Activated CD8-positive, alpha-beta T cell treated with anti-CD3 and anti-CD28 coated beads for 36 hours (primary cell): ENCODE measurements around the gene OPA1. TPM values are rescaled to one million over a fixed set of nuclear protein-coding genes. Genes with fewer than 3 reads are reported as not detected.

Experiments used
- ATAC-seq: fragments of 200-7000 bp; cut with Tn5 transposase; one replicate; pipeline ENCODE4 v1.10.0; 2021; ENCODE audit warnings: mild to moderate bottlenecking, moderate library complexity
- CTCF ChIA-PET: fragments of 350-600 bp; sonication (Branson Sonifier 250); formaldehyde crosslinking; loops from one replicate; lab custom pipeline; 2021; ENCODE audit warnings: antibody characterized with exemption; lab: Charles Lee
- POLR2A ChIA-PET: fragments of 350-600 bp; sonication (Branson Sonifier 250); formaldehyde crosslinking; loops from one replicate; lab custom pipeline; 2021; ENCODE audit warnings: antibody characterized with exemption; lab: Charles Lee
- DNase-seq: peaks from one replicate; pipeline ENCODE4 v3.0.0-alpha.2; 2020
- H3K27ac Mint-ChIP-seq: one replicate; pipeline ENCODE4 v1.8.0; 2021; ENCODE audit warnings: mild to moderate bottlenecking, mixed read lengths
- H3K27me3 Mint-ChIP-seq: one replicate; pipeline ENCODE4 v1.8.0; 2021; ENCODE audit warnings: mixed read lengths
- H3K36me3 Mint-ChIP-seq: one replicate; pipeline ENCODE4 v1.8.0; 2021; ENCODE audit warnings: low read depth, mixed read lengths
- H3K4me1 Mint-ChIP-seq: one replicate; pipeline ENCODE4 v1.8.0; 2021; ENCODE audit warnings: low read depth, mixed read lengths
- H3K4me3 Mint-ChIP-seq: one replicate; pipeline ENCODE4 v1.8.0; 2021; ENCODE audit warnings: mild to moderate bottlenecking, moderate library complexity, mixed read lengths
- H3K9me3 Mint-ChIP-seq: one replicate; pipeline ENCODE4 v1.8.0; 2021; ENCODE audit warnings: mixed read lengths
- CTCF ChIP-seq: fragments of 200-600 bp; IDR thresholded peaks from one replicate; pipeline ENCODE4 v1.8.0; 2022; ENCODE audit warnings: antibody characterized with exemption, mild to moderate bottlenecking
- intact Hi-C: fragments of 100-400 bp; cut with micrococcal nuclease; formaldehyde crosslinking; loops from one replicate; pipeline ENCODE4 v1.10.0; 2022
- total RNA-seq, 2 experiments: library from RNA; stranded (reverse); gene quantifications; one replicate each; pipeline ENCODE4 v1.2.3, GENCODE V29; 2021

OPA1 gene
- total RNA-seq, 2 experiments from 2014 or later, result 84.8 to 104 TPM

GRCh38 chr3:193735850-193736249, 142.8 kb downstream of the OPA1 start:
- ChIA-PET POLR2A (no interaction called here), CTCF (no interaction called here)
- no peak for TF ChIP-seq CTCF
- intact Hi-C loops, result no loop called here
- DNase-seq (no peak), ATAC-seq (no peak)
- Mint-ChIP-seq H3K4me3 (no peak overlapping the region), H3K9me3 (no peaks in the 10 kb centered on the region), H3K4me1 (no peaks in the 10 kb centered on the region), H3K27ac (no peak overlapping the region), H3K36me3 (no peaks in the 10 kb centered on the region), H3K27me3 (no peaks in the 10 kb centered on the region)

GRCh38 chr3:193736616-193737015, 143.6 kb downstream of the OPA1 start:
- H3K27ac Mint-ChIP-seq, result no peak overlapping the region
- ATAC-seq (no peak), DNase-seq (no peak)
- H3K9me3 Mint-ChIP-seq, result no peaks in the 10 kb centered on the region
- H3K27me3 Mint-ChIP-seq, result no peaks in the 10 kb centered on the region
- no peak overlapping the region for H3K4me3 Mint-ChIP-seq
- TF ChIP-seq CTCF, result no peak
- CTCF ChIA-PET, result no interaction called here
- intact Hi-C loops, result no loop called here
- POLR2A ChIA-PET, result interaction anchor here (0.6 kb wide), 1 partner anchor 451 kb away, joined by 3 read pairs; no protein-coding TSS in a partner anchor
- H3K36me3 Mint-ChIP-seq, result no peaks in the 10 kb centered on the region
- no peaks in the 10 kb centered on the region for H3K4me1 Mint-ChIP-seq

GRCh38 chr3:193737191-193737751, 144.3 kb downstream of the OPA1 start:
- no peaks in the 10 kb centered on the region for H3K9me3 Mint-ChIP-seq

DNA sequence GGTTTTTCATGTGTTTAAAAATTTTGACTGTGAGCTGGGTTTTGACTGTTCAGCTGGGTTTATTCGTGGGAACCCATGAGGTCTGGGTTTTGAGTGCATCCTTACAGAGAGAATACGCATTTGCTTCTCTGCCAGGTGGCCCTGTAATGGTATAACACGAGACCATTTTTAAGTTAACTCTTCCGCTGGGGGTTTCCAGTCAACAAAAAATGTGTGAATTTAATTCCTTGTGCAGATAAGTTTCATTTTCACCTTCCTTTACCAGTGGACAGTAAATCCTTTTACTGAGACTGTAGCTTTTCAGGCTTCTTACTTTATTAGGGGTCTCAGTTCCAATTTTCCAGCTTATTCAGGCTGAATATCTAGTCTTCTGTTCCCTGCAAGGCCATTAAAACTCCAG, 149.6 kb downstream of the OPA1 start:
- Mint-ChIP-seq H3K27me3 (peaks cover 3% of the 10 kb centered on the region), H3K4me3 (no peak overlapping the region), H3K9me3 (no peaks in the 10 kb centered on the region), H3K36me3 (no peaks in the 10 kb centered on the region), H3K4me1 (peaks cover 6% of the 10 kb centered on the region), H3K27ac (no peak overlapping the region)
- TF ChIP-seq CTCF, result no peak
- intact Hi-C loops, result no loop called here
- ChIA-PET CTCF (interaction anchor here (0.9 to 1.3 kb wide), 2 partner anchors 37 to 601 kb away, joined by 3 to 4 read pairs; no protein-coding TSS in a partner anchor), POLR2A (no interaction called here)
- no peak for ATAC-seq
- DNase-seq, result no peak

More at GRCh38 chr3:193737191-193737751, 144.3 kb downstream of the OPA1 start:
- intact Hi-C loops, result no loop called here
- no peaks in the 10 kb centered on the region for H3K27me3 Mint-ChIP-seq
- H3K36me3 Mint-ChIP-seq, result no peaks in the 10 kb centered on the region
- no peak overlapping the region for H3K27ac Mint-ChIP-seq
- no peak for TF ChIP-seq CTCF
- ATAC-seq (no peak), DNase-seq (no peak)
- H3K4me1 Mint-ChIP-seq, result no peaks in the 10 kb centered on the region
- ChIA-PET POLR2A (interaction anchor here (0.6 kb wide), 1 partner anchor 450 kb away, joined by 3 read pairs; no protein-coding TSS in a partner anchor), CTCF (no interaction called here)
- no peak overlapping the region for H3K4me3 Mint-ChIP-seq

- Mint-ChIP-seq H3K36me3 (no peaks in the 10 kb centered on the region), H3K9me3 (no peaks in the 10 kb centered on the region), H3K4me3 (no peak overlapping the region), H3K27me3 (peaks cover 3% of the 10 kb centered on the region), H3K27ac (no peak overlapping the region), H3K4me1 (peaks cover 6% of the 10 kb centered on the region)
- TF ChIP-seq CTCF, result no peak
- CTCF ChIA-PET, result interaction anchor here (0.9 to 1.1 kb wide), 2 partner anchors 16 to 36 kb away, joined by 3 read pairs; no protein-coding TSS in a partner anchor
- POLR2A ChIA-PET, result no interaction called here
- no peak for ATAC-seq
- intact Hi-C loops, result no loop called here
- no peak for DNase-seq
These were observed 150.7 kb downstream of the OPA1 start for GRCh38 chr3:193743702-193744047.
